Fibroblast of the aortic adventitia (primary cell): ENCODE data around the gene SLC35F1. TPM values are rescaled to one million over a fixed set of nuclear protein-coding genes. Genes with fewer than 3 reads are reported as not detected.

Source experiments
- DNase-seq: peaks from one replicate; pipeline ENCODE4 v3.0.0-alpha.2; 2010; ENCODE audit warnings: low read depth
- H3K4me3 ChIP-seq: 2 replicates; pipeline ENCODE4 v1.5.1; 2011; ENCODE audit warnings: low read depth, mild to moderate bottlenecking, control low read depth, low read length, moderate library complexity
- total RNA-seq: library from RNA; depleted of rRNA; stranded (reverse); fragments of >200 nt; gene quantifications from 2 replicates; pipeline ENCODE4 v1.2.3, GENCODE V29; 2012; ENCODE audit warnings: low replicate concordance
- TF ChIP-seq, protein P1 (sequence below): IDR thresholded peaks from 2 replicates; pipeline ENCODE4 v1.5.1; 2011; ENCODE audit warnings: mild to moderate bottlenecking, low read length, control low read depth, inconsistent platforms; ENCODE audit not compliant: insufficient read depth

SLC35F1 gene
- total RNA-seq, 1 donor, result not detected

DNA sequence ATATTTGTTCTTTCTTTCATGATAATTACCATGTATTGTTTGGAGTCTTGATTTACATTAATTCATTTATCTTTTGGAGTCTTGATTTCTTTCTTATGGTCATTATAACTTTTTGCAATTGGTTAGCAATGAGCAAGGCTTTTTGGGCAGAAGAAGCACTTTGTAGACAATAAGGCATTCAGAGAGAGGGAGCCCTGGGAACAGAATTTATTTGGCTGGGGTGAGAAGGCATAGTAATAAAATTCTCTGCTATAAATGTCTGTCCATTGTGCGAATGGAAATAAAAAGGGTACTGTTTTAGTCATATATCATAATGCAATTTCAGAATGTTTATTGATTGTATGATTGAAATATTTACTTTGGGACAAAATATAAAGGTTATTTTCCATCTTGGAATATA lies 147.0 kb downstream of the SLC35F1 start:
- no peak for DNase-seq
- H3K4me3 ChIP-seq, result no peak overlapping the region
- TF ChIP-seq, protein P1, sequence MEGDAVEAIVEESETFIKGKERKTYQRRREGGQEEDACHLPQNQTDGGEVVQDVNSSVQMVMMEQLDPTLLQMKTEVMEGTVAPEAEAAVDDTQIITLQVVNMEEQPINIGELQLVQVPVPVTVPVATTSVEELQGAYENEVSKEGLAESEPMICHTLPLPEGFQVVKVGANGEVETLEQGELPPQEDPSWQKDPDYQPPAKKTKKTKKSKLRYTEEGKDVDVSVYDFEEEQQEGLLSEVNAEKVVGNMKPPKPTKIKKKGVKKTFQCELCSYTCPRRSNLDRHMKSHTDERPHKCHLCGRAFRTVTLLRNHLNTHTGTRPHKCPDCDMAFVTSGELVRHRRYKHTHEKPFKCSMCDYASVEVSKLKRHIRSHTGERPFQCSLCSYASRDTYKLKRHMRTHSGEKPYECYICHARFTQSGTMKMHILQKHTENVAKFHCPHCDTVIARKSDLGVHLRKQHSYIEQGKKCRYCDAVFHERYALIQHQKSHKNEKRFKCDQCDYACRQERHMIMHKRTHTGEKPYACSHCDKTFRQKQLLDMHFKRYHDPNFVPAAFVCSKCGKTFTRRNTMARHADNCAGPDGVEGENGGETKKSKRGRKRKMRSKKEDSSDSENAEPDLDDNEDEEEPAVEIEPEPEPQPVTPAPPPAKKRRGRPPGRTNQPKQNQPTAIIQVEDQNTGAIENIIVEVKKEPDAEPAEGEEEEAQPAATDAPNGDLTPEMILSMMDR, result no peak

DNA sequence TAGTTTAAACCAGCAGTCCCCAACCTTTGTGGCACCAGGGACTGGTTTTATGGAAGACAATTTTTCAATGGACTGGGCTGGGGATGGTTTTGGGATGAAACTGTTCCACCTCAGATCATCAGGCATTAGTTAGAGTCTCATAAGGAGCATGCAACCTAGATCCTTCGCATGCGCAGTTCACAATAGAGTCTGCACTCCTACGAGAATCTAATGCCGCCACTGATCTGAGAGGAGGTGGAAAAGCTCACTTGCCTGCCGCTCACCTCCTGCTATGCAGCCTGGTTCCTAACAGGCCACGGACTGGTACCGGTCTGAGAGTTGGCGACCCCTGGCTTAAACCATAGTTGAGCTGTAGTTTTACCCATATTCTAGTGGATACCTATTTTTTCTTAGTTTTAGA lies 154.6 kb downstream of the SLC35F1 start:
- no peak for DNase-seq
- no peak overlapping the region for H3K4me3 ChIP-seq
- TF ChIP-seq, protein P1, result no peak

DNA sequence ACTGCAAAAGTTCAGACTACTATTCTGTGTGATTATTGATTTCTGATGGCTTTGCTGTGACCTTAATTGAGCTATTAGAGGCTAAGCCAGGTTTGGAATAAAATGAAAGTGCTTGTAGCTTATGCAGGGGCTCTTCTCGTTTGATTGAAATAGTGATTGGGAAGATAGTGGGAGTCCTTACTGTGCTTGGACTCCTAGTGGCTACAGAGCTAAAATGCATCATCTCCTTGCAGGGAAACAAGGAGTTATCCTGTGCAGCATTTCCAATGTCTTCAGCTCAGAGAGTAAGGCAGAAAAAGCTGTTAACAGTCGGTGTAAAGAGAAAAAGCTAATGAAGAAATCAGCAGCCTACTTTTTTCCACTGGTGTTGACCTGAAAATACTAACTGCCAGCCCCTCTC lies 173.5 kb downstream of the SLC35F1 start:
- TF ChIP-seq, protein P1, result no peak
- no peak for DNase-seq
- no peak overlapping the region for H3K4me3 ChIP-seq

DNA sequence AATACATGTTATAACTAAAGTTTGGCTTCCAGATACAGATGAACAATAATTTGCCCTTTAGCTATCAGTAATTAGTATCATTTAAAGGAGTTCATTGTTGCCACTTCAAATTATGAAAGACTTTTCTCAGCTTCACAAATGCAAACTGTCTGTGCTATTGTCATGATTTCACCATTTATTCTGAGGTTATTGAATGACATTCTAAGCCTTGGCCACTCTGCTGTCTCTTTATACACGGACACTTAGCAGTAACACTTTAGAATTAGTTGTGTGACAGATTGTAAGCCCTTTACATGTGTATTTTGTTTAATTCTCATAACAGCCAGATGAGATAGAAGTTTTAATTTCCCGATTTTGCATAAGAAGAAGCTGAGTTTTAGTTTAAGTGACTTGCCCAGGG lies 176.6 kb downstream of the SLC35F1 start:
- H3K4me3 ChIP-seq, result no peak overlapping the region
- TF ChIP-seq, protein P1, result no peak
- no peak for DNase-seq

DNA sequence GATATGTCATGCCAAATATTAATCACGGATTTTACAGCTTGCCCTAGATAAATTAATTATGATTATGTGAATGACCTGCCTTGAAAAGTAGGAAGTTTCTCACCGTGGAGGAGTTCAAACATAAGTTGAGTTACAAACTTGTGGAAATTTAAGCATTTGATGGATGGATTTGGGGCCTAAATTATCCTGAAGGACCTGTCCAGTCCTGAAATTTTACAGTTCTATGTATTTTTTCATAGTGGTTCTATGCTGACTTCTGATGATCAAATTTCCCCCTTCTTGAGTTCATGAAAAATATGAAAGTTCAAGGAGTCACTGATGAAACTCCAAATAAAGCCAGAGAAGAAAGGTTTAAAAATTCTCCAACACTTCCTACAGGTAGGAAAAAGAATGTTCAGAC lies 178.6 kb downstream of the SLC35F1 start:
- TF ChIP-seq, protein P1, result no peak
- no peak overlapping the region for H3K4me3 ChIP-seq
- no peak for DNase-seq

DNA sequence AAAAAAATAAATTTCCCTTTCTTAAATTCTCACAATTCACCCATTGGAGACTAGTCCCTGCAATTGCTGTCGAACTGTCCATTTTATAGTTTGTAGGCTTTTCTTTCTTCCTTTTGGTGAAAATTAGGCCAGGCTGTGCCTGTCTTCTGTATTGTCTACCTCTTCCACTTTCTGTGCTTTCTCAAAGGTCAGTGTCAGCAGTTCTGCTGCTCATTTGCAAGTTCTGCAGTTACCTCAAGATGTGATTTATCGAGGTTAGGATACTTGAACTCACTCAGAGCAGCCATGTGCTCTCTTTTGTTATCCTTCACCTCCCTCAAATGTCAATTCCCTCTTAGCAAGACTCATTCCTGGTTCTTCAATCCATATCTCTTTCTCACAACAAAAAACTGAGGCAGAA lies 179.1 kb downstream of the SLC35F1 start:
- DNase-seq, result no peak
- TF ChIP-seq, protein P1, result no peak
- H3K4me3 ChIP-seq, result no peak overlapping the region

DNA sequence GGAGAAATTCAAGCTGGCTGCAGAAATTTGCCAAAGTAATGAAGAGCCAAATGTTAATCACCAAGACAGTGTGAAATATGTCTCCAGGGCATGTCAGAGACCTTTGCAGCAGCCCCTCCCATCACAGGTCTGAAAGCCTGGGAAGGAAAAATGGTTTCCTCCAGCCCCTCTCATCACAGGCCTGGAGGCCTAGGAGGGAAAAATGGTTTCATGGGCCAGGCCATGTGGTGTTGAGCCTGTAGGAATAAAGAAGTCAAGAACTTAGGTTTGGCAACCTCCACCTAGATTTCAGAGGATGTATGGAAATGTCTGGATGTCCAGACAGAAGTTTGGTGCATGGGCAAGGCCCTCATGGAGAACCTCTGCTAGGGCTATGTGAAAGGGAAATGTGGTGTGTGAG lies 185.0 kb downstream of the SLC35F1 start:
- DNase-seq, result no peak
- H3K4me3 ChIP-seq, result no peak overlapping the region
- TF ChIP-seq, protein P1, result no peak
